Measurements from ENCODE around the gene DHCR24.

The DHCR24 gene

GRCh38 chr1:54800899-54801759, 85.9 kb downstream of the DHCR24 start, which contains the start of gene TTC22:
TSS of gene TTC22 (minus strand) at chr1:54801323. CDS start at chr1:54801163, 160 bp downstream.
- peaks cover 0 to 1% of the 10 kb centered on the region in 2 experiments for H3K4me1 ChIP-seq (ENCODE audit: control insufficient read depth in 1 of 2, insufficient read depth in 2 of 2, low read length in 2 of 2)
- H4K8ac ChIP-seq (ENCODE audit: low read depth, low read length), result no peak within 1 kb of the TSS
- peak within 1 kb of the TSS; percentile 25 for H3K9ac ChIP-seq (ENCODE audit: low read length)
- no peak within 1 kb of the TSS for H2BK5ac ChIP-seq (ENCODE audit: low read depth, low read length, poor library complexity)
- no peak within 1 kb of the TSS for H2BK12ac ChIP-seq (ENCODE audit: low read length)
- no peaks in the 10 kb centered on the region for H3K36me3 ChIP-seq (ENCODE audit: control insufficient read depth in 1 of 2, insufficient read depth in 2 of 2, low read length in 2 of 2)
- H3K14ac ChIP-seq (ENCODE audit: low read length), result no peak within 1 kb of the TSS
- H3K4me3 ChIP-seq (ENCODE audit: low read depth, low read length), result peak within 1 kb of the TSS; percentile 1
- H3K4me2 ChIP-seq (ENCODE audit: low read length), result peak within 1 kb of the TSS; percentile 50
- no peak within 1 kb of the TSS for H2AK5ac ChIP-seq (ENCODE audit: low read length)
- H4K91ac ChIP-seq (ENCODE audit: low read depth, low read length), result no peak within 1 kb of the TSS
- H3K18ac ChIP-seq (ENCODE audit: low read length), result no peak within 1 kb of the TSS
- no peak within 1 kb of the TSS for H2AFZ ChIP-seq (ENCODE audit: insufficient read depth, low read length, poor library complexity)
- H2BK120ac ChIP-seq (ENCODE audit: insufficient read depth, low read length, poor library complexity), result no peak within 1 kb of the TSS
- H3K9me3 ChIP-seq (ENCODE audit: insufficient read depth, low read depth, low read length), result no peaks in the 10 kb centered on the region
- DNase-seq, result peak; percentile 45 to 64
- no peak within 1 kb of the TSS for H3K23ac ChIP-seq (ENCODE audit: low read length)
- no peaks in the 10 kb centered on the region for H3K27me3 ChIP-seq (ENCODE audit: insufficient read depth, low read length)
- H3K79me2 ChIP-seq (ENCODE audit: control insufficient read depth, insufficient read depth, low read length, poor library complexity), result no peaks in the 10 kb centered on the region
- H4K12ac ChIP-seq (ENCODE audit: low read depth, low read length), result no peak within 1 kb of the TSS
- H3K4ac ChIP-seq (ENCODE audit: low read depth, low read length), result no peak within 1 kb of the TSS
- no peaks in the 10 kb centered on the region for H3K79me1 ChIP-seq (ENCODE audit: low read length)
- WGBS (ENCODE audit: extremely low coverage, insufficient coverage, insufficient read length), result no CpG with 5 or more reads among the region's 58 CpGs
- H3K27ac ChIP-seq (ENCODE audit: low read depth, low read length), result no peak within 1 kb of the TSS

- H3K27me3 ChIP-seq (ENCODE audit: insufficient read depth, low read length), result no peaks in the 10 kb centered on the region
- no peak overlapping the region for H3K14ac ChIP-seq (ENCODE audit: low read length)
- H3K4me3 ChIP-seq (ENCODE audit: low read depth, low read length), result no peak overlapping the region
- no peak overlapping the region for H3K4ac ChIP-seq (ENCODE audit: low read depth, low read length)
- no peak overlapping the region for H2BK5ac ChIP-seq (ENCODE audit: low read depth, low read length, poor library complexity)
- H3K9me3 ChIP-seq (ENCODE audit: insufficient read depth, low read depth, low read length), result no peaks in the 10 kb centered on the region
- H3K36me3 ChIP-seq (ENCODE audit: control insufficient read depth in 1 of 2, insufficient read depth in 2 of 2, low read length in 2 of 2), result no peaks in the 10 kb centered on the region
- H3K27ac ChIP-seq (ENCODE audit: low read depth, low read length), result no peak overlapping the region
- H3K4me2 ChIP-seq (ENCODE audit: low read length), result no peak overlapping the region
- DNase-seq, result no peak
- no peak overlapping the region for H4K91ac ChIP-seq (ENCODE audit: low read depth, low read length)
- H2AK5ac ChIP-seq (ENCODE audit: low read length), result no peak overlapping the region
- H3K9ac ChIP-seq (ENCODE audit: low read length), result peak overlapping the region; percentile 25
- no CpG with 5 or more reads among the region's 39 CpGs for WGBS (ENCODE audit: extremely low coverage, insufficient coverage, insufficient read length)
- H3K4me1 ChIP-seq (ENCODE audit: control insufficient read depth in 1 of 2, insufficient read depth in 2 of 2, low read length in 2 of 2), result peaks cover 0 to 1% of the 10 kb centered on the region in 2 experiments
- no peaks in the 10 kb centered on the region for H3K79me2 ChIP-seq (ENCODE audit: control insufficient read depth, insufficient read depth, low read length, poor library complexity)
- H2BK120ac ChIP-seq (ENCODE audit: insufficient read depth, low read length, poor library complexity), result no peak overlapping the region
- no peaks in the 10 kb centered on the region for H3K79me1 ChIP-seq (ENCODE audit: low read length)
- H3K23ac ChIP-seq (ENCODE audit: low read length), result no peak overlapping the region
- no peak overlapping the region for H3K18ac ChIP-seq (ENCODE audit: low read length)
- no peak overlapping the region for H4K8ac ChIP-seq (ENCODE audit: low read depth, low read length)
- no peak overlapping the region for H4K12ac ChIP-seq (ENCODE audit: low read depth, low read length)
- H2AFZ ChIP-seq (ENCODE audit: insufficient read depth, low read length, poor library complexity), result no peak overlapping the region
- H2BK12ac ChIP-seq (ENCODE audit: low read length), result no peak overlapping the region
Observed at GRCh38 chr1:54800041-54800898, 86.7 kb downstream of the DHCR24 start.

All from trophoblast cell (in vitro differentiated cells and primary cell).